Measurements from ENCODE around the gene SPAM1.

DNA sequence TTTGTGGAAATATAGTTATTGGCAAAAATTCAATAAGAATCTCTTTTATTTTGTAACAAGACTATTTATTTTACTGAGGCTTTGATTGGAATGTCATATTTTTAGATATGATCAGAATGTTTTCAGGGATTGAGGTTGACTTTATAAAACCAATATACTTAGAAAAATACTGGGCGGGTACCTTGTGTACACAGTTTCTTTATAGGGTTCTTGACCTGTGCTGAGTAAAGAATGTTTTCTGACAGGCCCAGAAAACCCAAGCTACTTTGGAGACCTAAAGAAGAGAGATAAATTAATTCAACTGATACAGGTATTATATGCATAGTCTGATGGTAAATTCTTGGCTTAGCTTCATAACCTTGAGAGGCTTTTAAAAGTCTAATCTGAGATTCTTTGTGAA, 23.9 kb upstream of the SPAM1 start:
- TF ChIP-seq, protein P1, sequence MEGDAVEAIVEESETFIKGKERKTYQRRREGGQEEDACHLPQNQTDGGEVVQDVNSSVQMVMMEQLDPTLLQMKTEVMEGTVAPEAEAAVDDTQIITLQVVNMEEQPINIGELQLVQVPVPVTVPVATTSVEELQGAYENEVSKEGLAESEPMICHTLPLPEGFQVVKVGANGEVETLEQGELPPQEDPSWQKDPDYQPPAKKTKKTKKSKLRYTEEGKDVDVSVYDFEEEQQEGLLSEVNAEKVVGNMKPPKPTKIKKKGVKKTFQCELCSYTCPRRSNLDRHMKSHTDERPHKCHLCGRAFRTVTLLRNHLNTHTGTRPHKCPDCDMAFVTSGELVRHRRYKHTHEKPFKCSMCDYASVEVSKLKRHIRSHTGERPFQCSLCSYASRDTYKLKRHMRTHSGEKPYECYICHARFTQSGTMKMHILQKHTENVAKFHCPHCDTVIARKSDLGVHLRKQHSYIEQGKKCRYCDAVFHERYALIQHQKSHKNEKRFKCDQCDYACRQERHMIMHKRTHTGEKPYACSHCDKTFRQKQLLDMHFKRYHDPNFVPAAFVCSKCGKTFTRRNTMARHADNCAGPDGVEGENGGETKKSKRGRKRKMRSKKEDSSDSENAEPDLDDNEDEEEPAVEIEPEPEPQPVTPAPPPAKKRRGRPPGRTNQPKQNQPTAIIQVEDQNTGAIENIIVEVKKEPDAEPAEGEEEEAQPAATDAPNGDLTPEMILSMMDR (conservative IDR thresholded peaks at IDR 0.05) = no peak
- TF ChIP-seq ZFX (IDR thresholded peaks at IDR 0.05) = no peak
